ENCODE data around the gene CDK14. TPM values are rescaled to one million over a fixed set of nuclear protein-coding genes. Genes with fewer than 3 reads are reported as not detected.
"Not testable (repeated sequence)": the region's sequence is repeated elsewhere in the genome, so short reads cannot be mapped to it uniquely, and the experiment has no call there.

CDK14 gene
- total RNA-seq, 1 donor from 2014 or later: 1.9 TPM

- no peaks in the 10 kb centered on the region for H3K36me3 Mint-ChIP-seq (ENCODE audit: low read depth)
- H3K27ac Mint-ChIP-seq: no peak overlapping the region
- DNase-seq: no peak
- no peaks in the 10 kb centered on the region for H3K27me3 Mint-ChIP-seq
- intact Hi-C loops (cut with micrococcal nuclease): no loop called here
- H3K4me1 Mint-ChIP-seq: no peaks in the 10 kb centered on the region
- no peaks in the 10 kb centered on the region for H3K9me3 Mint-ChIP-seq
- H3K4me3 Mint-ChIP-seq: no peak overlapping the region
These were observed 323.7 kb downstream of the CDK14 start for GRCh38 chr7:90919816-90920215.

- H3K27me3 Mint-ChIP-seq: no peaks in the 10 kb centered on the region
- H3K4me1 Mint-ChIP-seq: no peaks in the 10 kb centered on the region
- H3K4me3 Mint-ChIP-seq: no peak overlapping the region
- no peaks in the 10 kb centered on the region for H3K9me3 Mint-ChIP-seq
- H3K27ac Mint-ChIP-seq: no peak overlapping the region
- DNase-seq: no peak
- no peaks in the 10 kb centered on the region for H3K36me3 Mint-ChIP-seq (ENCODE audit: low read depth)
- intact Hi-C loops (cut with micrococcal nuclease): no loop called here
These were observed 324.2 kb downstream of the CDK14 start for GRCh38 chr7:90920336-90920735.

DNA sequence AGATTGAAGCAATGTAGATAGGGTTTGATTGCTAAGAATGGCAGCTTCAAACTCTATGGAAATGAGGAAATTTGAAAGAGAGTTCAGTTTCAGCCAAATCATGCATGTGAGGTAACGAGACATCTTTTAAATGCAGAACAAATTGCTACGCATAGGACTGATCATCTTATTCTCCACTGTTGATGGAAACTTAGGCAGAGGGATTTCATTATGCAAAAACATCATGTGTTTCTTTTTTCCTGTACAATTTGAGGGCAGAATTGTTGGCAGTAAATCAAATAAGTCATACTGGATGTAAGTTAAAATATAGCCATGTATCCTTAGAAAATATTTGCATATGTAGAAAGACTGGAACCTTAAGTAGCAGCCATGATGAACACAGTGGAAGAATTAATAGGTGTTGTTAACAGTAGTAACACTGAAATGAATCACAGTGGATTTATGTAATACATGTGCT lies 327.4 kb downstream of the CDK14 start:
- H3K4me1 Mint-ChIP-seq: no peaks in the 10 kb centered on the region
- no peaks in the 10 kb centered on the region for H3K36me3 Mint-ChIP-seq (ENCODE audit: low read depth)
- H3K27ac Mint-ChIP-seq: no peak overlapping the region
- no peaks in the 10 kb centered on the region for H3K27me3 Mint-ChIP-seq
- intact Hi-C loops (cut with micrococcal nuclease): no loop called here
- DNase-seq: no peak
- no peak overlapping the region for H3K4me3 Mint-ChIP-seq
- no peaks in the 10 kb centered on the region for H3K9me3 Mint-ChIP-seq

GRCh38 chr7:90928700-90929424 lies 332.7 kb downstream of the CDK14 start:
- H3K36me3 Mint-ChIP-seq (ENCODE audit: low read depth); H3K4me1 Mint-ChIP-seq; intact Hi-C loops (cut with micrococcal nuclease); H3K27ac Mint-ChIP-seq; H3K9me3 Mint-ChIP-seq; H3K27me3 Mint-ChIP-seq: not testable (repeated sequence)
- H3K4me3 Mint-ChIP-seq: peak overlapping the region; percentile 57
- DNase-seq: peak; percentile 70

DNA sequence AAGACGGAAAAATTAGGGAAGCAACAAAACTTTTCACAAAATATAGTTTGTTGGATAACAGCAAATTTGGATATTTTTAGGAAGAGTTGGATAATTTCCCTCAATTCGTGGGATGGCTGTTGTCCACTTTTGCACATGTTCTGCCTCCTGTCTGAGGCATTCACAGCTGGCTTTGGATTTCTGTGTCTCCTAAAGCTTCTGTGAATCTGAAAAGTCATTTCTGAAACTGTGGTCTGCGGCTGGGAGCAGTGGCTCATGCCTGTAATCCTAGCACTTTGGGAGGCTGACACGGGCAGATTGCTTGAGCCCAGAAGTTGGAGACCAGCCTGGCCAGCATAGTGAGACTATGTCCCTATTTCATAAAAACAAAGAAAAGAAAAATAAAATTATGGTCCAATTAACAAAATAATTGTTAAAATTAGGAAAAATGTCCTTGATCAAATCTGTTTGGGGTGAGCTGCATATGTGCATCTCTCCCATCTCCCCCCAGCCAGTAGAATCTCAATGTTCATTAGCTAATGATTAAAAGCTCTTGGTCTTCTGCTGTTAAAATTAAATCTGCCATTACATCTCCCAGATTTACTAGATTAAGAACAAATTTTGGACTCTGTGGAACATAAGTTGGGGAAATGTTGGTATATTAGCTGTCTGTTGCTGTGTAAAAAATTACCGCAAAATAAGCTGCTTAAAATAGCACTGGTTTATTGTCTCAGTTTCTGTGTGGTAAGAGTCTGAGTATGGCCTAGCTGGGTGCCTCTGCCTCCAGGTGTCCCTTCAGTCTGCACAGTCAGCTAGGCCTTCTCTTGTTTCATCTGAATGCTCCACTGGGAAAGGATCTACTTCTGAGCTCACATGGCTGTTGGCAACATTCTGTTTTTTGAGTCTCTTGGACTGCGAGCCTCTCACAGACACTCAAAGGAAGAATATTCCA lies 336.1 kb downstream of the CDK14 start:
- Mint-ChIP-seq H3K4me3 (no peak overlapping the region), H3K27ac (no peak overlapping the region), H3K9me3 (no peaks in the 10 kb centered on the region), H3K36me3 (ENCODE audit: low read depth) (no peaks in the 10 kb centered on the region), H3K27me3 (no peaks in the 10 kb centered on the region), H3K4me1 (peaks cover 3% of the 10 kb centered on the region)
- intact Hi-C loops (cut with micrococcal nuclease): no loop called here
- DNase-seq: no peak

DNA sequence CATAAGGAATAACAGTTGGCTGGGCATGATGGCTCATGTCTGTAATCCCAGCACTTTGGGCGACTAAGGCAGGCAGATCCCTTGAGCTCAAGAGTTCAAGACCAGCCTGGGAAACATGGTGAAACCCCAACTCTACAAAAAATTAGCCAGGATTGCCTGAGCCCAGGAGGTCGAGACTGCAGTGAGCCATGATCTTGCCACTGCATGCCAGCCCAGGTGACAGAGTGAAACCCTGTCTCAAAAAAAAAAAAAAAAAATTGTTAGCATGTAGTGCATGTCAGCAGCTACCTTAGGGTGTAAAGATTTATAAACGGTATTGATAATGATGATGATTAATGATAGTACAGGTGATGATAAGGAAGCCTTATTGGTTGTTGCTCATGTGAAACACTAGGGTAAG lies 336.9 kb downstream of the CDK14 start:
- no peak overlapping the region for H3K27ac Mint-ChIP-seq
- H3K4me1 Mint-ChIP-seq: peaks cover 3% of the 10 kb centered on the region
- no peaks in the 10 kb centered on the region for H3K36me3 Mint-ChIP-seq (ENCODE audit: low read depth)
- H3K4me3 Mint-ChIP-seq: no peak overlapping the region
- H3K9me3 Mint-ChIP-seq: no peaks in the 10 kb centered on the region
- intact Hi-C loops (cut with micrococcal nuclease): no loop called here
- no peaks in the 10 kb centered on the region for H3K27me3 Mint-ChIP-seq
- DNase-seq: no peak

DNA sequence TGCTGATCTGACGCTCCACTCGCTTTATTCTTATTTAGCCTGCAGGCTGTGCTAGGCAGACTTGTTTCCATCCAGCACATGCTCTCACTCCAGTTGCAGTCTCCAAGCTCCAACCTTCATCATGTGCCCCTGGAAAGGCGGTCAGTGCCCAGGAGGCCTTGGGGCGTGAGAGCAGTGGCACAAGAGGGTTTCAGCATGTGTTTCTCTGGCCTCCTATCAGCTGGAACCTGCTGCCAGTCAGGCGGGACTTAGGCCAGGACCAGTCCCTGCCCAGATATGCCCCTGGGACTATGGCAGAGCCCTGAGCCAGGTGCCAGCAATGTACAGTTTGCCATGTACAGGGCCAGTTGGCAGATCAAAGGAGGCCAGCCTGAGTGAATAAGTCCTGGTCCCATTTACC lies 337.9 kb downstream of the CDK14 start:
- Mint-ChIP-seq H3K4me3 (no peak overlapping the region), H3K9me3 (no peaks in the 10 kb centered on the region), H3K4me1 (peaks cover under 1% of the 10 kb centered on the region), H3K27ac (no peak overlapping the region), H3K36me3 (ENCODE audit: low read depth) (no peaks in the 10 kb centered on the region), H3K27me3 (no peaks in the 10 kb centered on the region)
- intact Hi-C loops (cut with micrococcal nuclease): no loop called here
- no peak for DNase-seq

DNA sequence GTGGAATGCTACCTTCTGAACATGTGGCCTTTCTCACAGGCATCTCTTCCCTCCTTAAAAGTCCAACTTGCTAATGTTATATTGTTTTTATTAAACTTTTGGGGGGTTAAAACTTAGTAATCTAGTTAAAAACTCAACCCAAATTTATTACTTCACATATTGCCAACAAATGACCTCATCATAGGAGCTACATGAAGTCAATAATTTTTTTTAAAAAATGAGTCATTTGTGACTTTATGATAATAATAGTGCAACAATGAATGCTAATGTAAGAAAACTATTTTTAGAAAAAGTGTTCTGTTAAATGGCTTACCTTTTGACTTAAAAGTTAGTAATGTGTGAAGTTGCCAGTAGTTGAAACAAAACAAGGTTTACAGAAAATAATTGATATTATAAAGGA lies 342.2 kb downstream of the CDK14 start:
- no peak overlapping the region for H3K27ac Mint-ChIP-seq

GRCh38 chr7:90939666-90940065 lies 343.5 kb downstream of the CDK14 start:
- H3K4me3 Mint-ChIP-seq: no peak overlapping the region
- H3K9me3 Mint-ChIP-seq: no peaks in the 10 kb centered on the region
- no peaks in the 10 kb centered on the region for H3K4me1 Mint-ChIP-seq
- no peaks in the 10 kb centered on the region for H3K36me3 Mint-ChIP-seq (ENCODE audit: low read depth)
- H3K27ac Mint-ChIP-seq: no peak overlapping the region
- intact Hi-C loops (cut with micrococcal nuclease): no loop called here
- DNase-seq: no peak
- no peaks in the 10 kb centered on the region for H3K27me3 Mint-ChIP-seq

More for the DNA sequence above, 342.2 kb downstream of the CDK14 start:
- H3K27me3 Mint-ChIP-seq: no peaks in the 10 kb centered on the region
- H3K9me3 Mint-ChIP-seq: no peaks in the 10 kb centered on the region
- DNase-seq: no peak
- H3K4me1 Mint-ChIP-seq: no peaks in the 10 kb centered on the region
- no peaks in the 10 kb centered on the region for H3K36me3 Mint-ChIP-seq (ENCODE audit: low read depth)
- intact Hi-C loops (cut with micrococcal nuclease): no loop called here
- H3K4me3 Mint-ChIP-seq: no peak overlapping the region

- no peaks in the 10 kb centered on the region for H3K4me1 Mint-ChIP-seq
- no peaks in the 10 kb centered on the region for H3K9me3 Mint-ChIP-seq
- H3K4me3 Mint-ChIP-seq: no peak overlapping the region
- no peaks in the 10 kb centered on the region for H3K27me3 Mint-ChIP-seq
- DNase-seq: no peak
- no peak overlapping the region for H3K27ac Mint-ChIP-seq
- no peaks in the 10 kb centered on the region for H3K36me3 Mint-ChIP-seq (ENCODE audit: low read depth)
- intact Hi-C loops (cut with micrococcal nuclease): no loop called here
These were observed 347.9 kb downstream of the CDK14 start for GRCh38 chr7:90944021-90944420.

- Mint-ChIP-seq H3K36me3 (ENCODE audit: low read depth) (no peaks in the 10 kb centered on the region), H3K9me3 (no peaks in the 10 kb centered on the region), H3K4me3 (no peak overlapping the region), H3K27ac (no peak overlapping the region), H3K4me1 (no peaks in the 10 kb centered on the region), H3K27me3 (no peaks in the 10 kb centered on the region)
- intact Hi-C loops (cut with micrococcal nuclease): no loop called here
- DNase-seq: no peak
These were observed 349.1 kb downstream of the CDK14 start for GRCh38 chr7:90945104-90945787.

DNA sequence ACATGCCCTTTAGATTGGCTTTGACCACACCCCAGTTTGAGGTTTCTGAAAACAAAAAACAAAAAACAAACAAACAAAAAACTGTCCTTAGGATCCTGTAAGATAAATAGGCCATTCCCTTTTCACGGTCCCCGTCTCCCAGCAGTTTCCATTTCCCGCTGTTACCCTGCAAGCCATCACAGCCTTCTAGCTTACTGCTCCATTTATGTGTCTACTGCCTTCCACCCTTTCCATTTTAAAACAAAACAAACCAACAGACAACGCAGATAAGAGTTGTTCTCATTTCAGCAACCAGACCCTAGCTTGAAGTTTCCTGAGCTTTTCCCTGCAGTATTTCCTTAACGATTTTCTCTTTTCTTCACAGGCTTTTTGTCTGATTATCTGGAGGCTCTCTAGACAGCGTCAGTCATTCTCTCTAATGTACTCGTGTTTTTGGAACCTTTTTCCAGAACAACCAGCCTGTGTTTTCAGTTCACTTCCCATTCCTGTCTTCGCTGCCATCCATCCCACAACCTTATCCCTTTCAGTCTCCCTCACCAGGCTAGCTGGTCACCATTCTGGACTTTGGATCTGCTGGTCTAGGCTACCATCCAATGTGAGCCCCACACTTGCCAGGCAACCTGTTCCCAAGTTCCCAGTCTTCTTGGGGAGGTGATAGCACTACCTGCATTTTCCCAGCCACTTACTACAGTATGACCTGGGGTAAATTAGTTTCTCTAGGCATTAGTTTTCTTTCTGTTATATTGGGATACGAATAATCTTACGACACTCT lies 350.8 kb downstream of the CDK14 start:
- Mint-ChIP-seq H3K4me3 (no peak overlapping the region), H3K36me3 (ENCODE audit: low read depth) (no peaks in the 10 kb centered on the region), H3K9me3 (no peaks in the 10 kb centered on the region), H3K4me1 (no peaks in the 10 kb centered on the region), H3K27ac (no peak overlapping the region), H3K27me3 (no peaks in the 10 kb centered on the region)
- intact Hi-C loops (cut with micrococcal nuclease): no loop called here
- no peak for DNase-seq

- no peak overlapping the region for H3K4me3 Mint-ChIP-seq
- no peak overlapping the region for H3K27ac Mint-ChIP-seq
- no peaks in the 10 kb centered on the region for H3K9me3 Mint-ChIP-seq
- intact Hi-C loops (cut with micrococcal nuclease): no loop called here
- H3K36me3 Mint-ChIP-seq (ENCODE audit: low read depth): no peaks in the 10 kb centered on the region
- DNase-seq: no peak
- H3K27me3 Mint-ChIP-seq: no peaks in the 10 kb centered on the region
- no peaks in the 10 kb centered on the region for H3K4me1 Mint-ChIP-seq
These were observed 352.0 kb downstream of the CDK14 start for GRCh38 chr7:90948085-90948484.
